Activated CD4-positive, alpha-beta T cell treated with anti-CD3 and anti-CD28 coated beads, Interleukin-2, amount 10 ng/mL, durations not matched to agents 24 days and 14 days (primary cell): ENCODE data around the gene SORCS2. TPM values are rescaled to one million over a fixed set of nuclear protein-coding genes. Genes with fewer than 3 reads are reported as not detected.
A peak's percentile ranks its signal among the peaks of the same experiment; 100 is the strongest.

Experiments used
- DNase-seq: peaks from one replicate; pipeline ENCODE4 v3.0.0; 2022
- H3K27ac Mint-ChIP-seq: one replicate; pipeline ENCODE4 v1.8.0; 2022; ENCODE audit warnings: mild to moderate bottlenecking, mixed read lengths
- H3K27me3 Mint-ChIP-seq: one replicate; pipeline ENCODE4 v1.8.0; 2022; ENCODE audit warnings: mixed read lengths
- H3K36me3 Mint-ChIP-seq: one replicate; pipeline ENCODE4 v1.8.0; 2022; ENCODE audit warnings: low read depth, mild to moderate bottlenecking, mixed read lengths
- H3K4me1 Mint-ChIP-seq: one replicate; pipeline ENCODE4 v1.8.0; 2021; ENCODE audit warnings: mixed read lengths
- H3K4me3 Mint-ChIP-seq: one replicate; pipeline ENCODE4 v1.8.0; 2022; ENCODE audit warnings: mild to moderate bottlenecking, moderate library complexity, mixed read lengths
- H3K9me3 Mint-ChIP-seq: one replicate; pipeline ENCODE4 v1.8.0; 2021; ENCODE audit warnings: mixed read lengths
- intact Hi-C: fragments of 100-400 bp; cut with micrococcal nuclease; formaldehyde crosslinking; loops from one replicate; pipeline ENCODE4 v1.15.1; 2023
- total RNA-seq: library from RNA; stranded (reverse); gene quantifications from 2 replicates; pipeline ENCODE4 v1.2.3, GENCODE V29; 2022

Gene SORCS2
- total RNA-seq, 1 donor from 2014 or later: not detected

- intact Hi-C loops: loop anchor here (1.0 kb wide), 1 partner anchor 33 kb away; no protein-coding TSS in a partner anchor
- no peaks in the 10 kb centered on the region for H3K27me3 Mint-ChIP-seq
- H3K27ac Mint-ChIP-seq: no peak overlapping the region
- H3K4me3 Mint-ChIP-seq: peak overlapping the region; percentile 12
- no peaks in the 10 kb centered on the region for H3K9me3 Mint-ChIP-seq
- H3K36me3 Mint-ChIP-seq: peaks cover 18% of the 10 kb centered on the region
- DNase-seq: no peak
- H3K4me1 Mint-ChIP-seq: peaks cover 18% of the 10 kb centered on the region
These were observed 577.3 kb downstream of the SORCS2 start for GRCh38 chr4:7769396-7770223.

GRCh38 chr4:7770224-7771050 lies 578.1 kb downstream of the SORCS2 start:
- Mint-ChIP-seq H3K9me3 (no peaks in the 10 kb centered on the region), H3K4me3 (peak overlapping the region; percentile 36)

GRCh38 chr4:7771056-7771455 lies 578.7 kb downstream of the SORCS2 start:
- intact Hi-C loops: no loop called here
- H3K4me3 Mint-ChIP-seq: peak overlapping the region; percentile 36
- no peaks in the 10 kb centered on the region for H3K9me3 Mint-ChIP-seq
- peak; percentile 77 for DNase-seq
- H3K4me1 Mint-ChIP-seq: peaks cover 18% of the 10 kb centered on the region
- H3K27me3 Mint-ChIP-seq: no peaks in the 10 kb centered on the region
- peak overlapping the region; percentile 7 for H3K27ac Mint-ChIP-seq
- H3K36me3 Mint-ChIP-seq: peaks cover 18% of the 10 kb centered on the region

More at GRCh38 chr4:7770224-7771050, 578.1 kb downstream of the SORCS2 start:
- intact Hi-C loops: loop anchor here (1.0 kb wide), 1 partner anchor 32 kb away; no protein-coding TSS in a partner anchor
- peak overlapping the region; percentile 8 for H3K27ac Mint-ChIP-seq
- DNase-seq: peak; percentile 77
- peaks cover 18% of the 10 kb centered on the region for H3K36me3 Mint-ChIP-seq
- peaks cover 18% of the 10 kb centered on the region for H3K4me1 Mint-ChIP-seq
- H3K27me3 Mint-ChIP-seq: no peaks in the 10 kb centered on the region

GRCh38 chr4:7771541-7772507 lies 579.5 kb downstream of the SORCS2 start:
- Mint-ChIP-seq H3K4me3 (no peak overlapping the region), H3K9me3 (no peaks in the 10 kb centered on the region), H3K27ac (peak overlapping the region; percentile 49), H3K27me3 (no peaks in the 10 kb centered on the region), H3K36me3 (peaks cover 20% of the 10 kb centered on the region), H3K4me1 (peaks cover 18% of the 10 kb centered on the region)
- DNase-seq: no peak
- intact Hi-C loops: no loop called here

- Mint-ChIP-seq H3K4me1 (peaks cover 20% of the 10 kb centered on the region), H3K36me3 (peaks cover 22% of the 10 kb centered on the region), H3K4me3 (no peak overlapping the region), H3K27ac (no peak overlapping the region), H3K9me3 (no peaks in the 10 kb centered on the region), H3K27me3 (no peaks in the 10 kb centered on the region)
- DNase-seq: no peak
- intact Hi-C loops: no loop called here
These were observed 580.5 kb downstream of the SORCS2 start for GRCh38 chr4:7772711-7773385.

- H3K27ac Mint-ChIP-seq: no peak overlapping the region
- DNase-seq: no peak
- peaks cover 20% of the 10 kb centered on the region for H3K4me1 Mint-ChIP-seq
- intact Hi-C loops: no loop called here
- H3K9me3 Mint-ChIP-seq: no peaks in the 10 kb centered on the region
- H3K4me3 Mint-ChIP-seq: no peak overlapping the region
- no peaks in the 10 kb centered on the region for H3K27me3 Mint-ChIP-seq
- H3K36me3 Mint-ChIP-seq: peaks cover 29% of the 10 kb centered on the region
These were observed 581.3 kb downstream of the SORCS2 start for GRCh38 chr4:7773401-7774180.

GRCh38 chr4:7774301-7775294 lies 582.3 kb downstream of the SORCS2 start:
- intact Hi-C loops: no loop called here
- H3K4me1 Mint-ChIP-seq: peaks cover 30% of the 10 kb centered on the region
- no peak overlapping the region for H3K4me3 Mint-ChIP-seq
- peaks cover 28% of the 10 kb centered on the region for H3K36me3 Mint-ChIP-seq
- no peaks in the 10 kb centered on the region for H3K27me3 Mint-ChIP-seq
- H3K27ac Mint-ChIP-seq: no peak overlapping the region
- DNase-seq: no peak
- no peaks in the 10 kb centered on the region for H3K9me3 Mint-ChIP-seq

- Mint-ChIP-seq H3K27me3 (no peaks in the 10 kb centered on the region), H3K27ac (no peak overlapping the region), H3K9me3 (no peaks in the 10 kb centered on the region), H3K4me3 (no peak overlapping the region), H3K4me1 (peaks cover 26% of the 10 kb centered on the region), H3K36me3 (peaks cover 28% of the 10 kb centered on the region)
- intact Hi-C loops: no loop called here
- DNase-seq: no peak
These were observed 583.1 kb downstream of the SORCS2 start for GRCh38 chr4:7775396-7775795.

GRCh38 chr4:7777017-7777710 lies 584.8 kb downstream of the SORCS2 start:
- DNase-seq: no peak
- H3K9me3 Mint-ChIP-seq: no peaks in the 10 kb centered on the region
- H3K4me1 Mint-ChIP-seq: peaks cover 27% of the 10 kb centered on the region
- no peak overlapping the region for H3K27ac Mint-ChIP-seq
- H3K27me3 Mint-ChIP-seq: no peaks in the 10 kb centered on the region
- H3K36me3 Mint-ChIP-seq: peaks cover 32% of the 10 kb centered on the region
- intact Hi-C loops: no loop called here
- H3K4me3 Mint-ChIP-seq: no peak overlapping the region

- Mint-ChIP-seq H3K4me3 (no peak overlapping the region), H3K36me3 (peaks cover 27% of the 10 kb centered on the region), H3K27me3 (no peaks in the 10 kb centered on the region), H3K4me1 (peaks cover 30% of the 10 kb centered on the region), H3K9me3 (no peaks in the 10 kb centered on the region), H3K27ac (no peak overlapping the region)
- intact Hi-C loops: no loop called here
- no peak for DNase-seq
These were observed 585.7 kb downstream of the SORCS2 start for GRCh38 chr4:7777871-7778509.
